Caco-2 (cell line): ENCODE results near the gene PTOV1. TPM values are rescaled to one million over a fixed set of nuclear protein-coding genes. Genes with fewer than 3 reads are reported as not detected.
A peak's percentile ranks its signal among the peaks of the same experiment; 100 is the strongest.

ENCODE experiments used
- BruUV-seq: library from RNA; stranded (reverse); fragments of 400-500 nt; replicated peaks from 2 replicates; lab custom pipeline; 2021; lab: Mats Ljungman, UMichigan
- CTCF ChIA-PET: fragments of 300-600 bp; sonication (Branson Sonifier 250); formaldehyde crosslinking; loops from one replicate; lab custom pipeline; 2022; ENCODE audit warnings: antibody characterized with exemption; lab: Charles Lee
- POLR2A ChIA-PET: fragments of 300-600 bp; sonication (Branson Sonifier 250); formaldehyde crosslinking; loops from one replicate; lab custom pipeline; 2022; ENCODE audit warnings: antibody characterized with exemption; lab: Charles Lee
- DNase-seq, 2 experiments: peaks; one replicate each; pipeline versions ENCODE4 v3.0.0 to v3.0.0-alpha.2; 2020 to 2022
- H3K27me3 ChIP-seq: replicated peaks from 2 replicates; pipeline ENCODE4 v1.6.0; 2011; ENCODE audit warnings: low read length; ENCODE audit not compliant: control insufficient read depth, insufficient read depth
- H3K36me3 ChIP-seq: 2 replicates; pipeline ENCODE4 v1.5.1; 2011; ENCODE audit warnings: low read length; ENCODE audit not compliant: control insufficient read depth, insufficient read depth
- H3K4me1 ChIP-seq: fragments of 250-450 bp; sonication (Bioruptor Pico); 2 replicates; pipeline ENCODE4 v1.5.1; 2020; ENCODE audit warnings: mild to moderate bottlenecking
- H3K4me3 ChIP-seq: 2 replicates; pipeline ENCODE4 v1.5.1; 2011; ENCODE audit warnings: low read depth, mild to moderate bottlenecking, control low read depth, low read length
- H3K9me3 ChIP-seq: fragments of 250-450 bp; sonication (Bioruptor Pico); 2 replicates; pipeline ENCODE4 v1.5.1; 2020; ENCODE audit warnings: mild to moderate bottlenecking, moderate library complexity
- H3K27ac Mint-ChIP-seq: one replicate; pipeline ENCODE4 v1.8.0; 2022; ENCODE audit warnings: mixed read lengths; ENCODE audit not compliant: unreplicated experiment
- H3K27me3 Mint-ChIP-seq: one replicate; pipeline ENCODE4 v1.8.0; 2022; ENCODE audit warnings: mixed read lengths; ENCODE audit not compliant: insufficient read depth, unreplicated experiment
- H3K36me3 Mint-ChIP-seq: one replicate; pipeline ENCODE4 v1.8.0; 2022; ENCODE audit warnings: mild to moderate bottlenecking, mixed read lengths; ENCODE audit not compliant: insufficient read depth, unreplicated experiment
- H3K4me1 Mint-ChIP-seq: one replicate; pipeline ENCODE4 v1.8.0; 2022; ENCODE audit warnings: low read depth, mixed read lengths; ENCODE audit not compliant: unreplicated experiment
- H3K4me3 Mint-ChIP-seq: one replicate; pipeline ENCODE4 v1.8.0; 2022; ENCODE audit warnings: mild to moderate bottlenecking, moderate library complexity, mixed read lengths; ENCODE audit not compliant: unreplicated experiment
- H3K9me3 Mint-ChIP-seq: one replicate; pipeline ENCODE4 v1.8.0; 2022; ENCODE audit warnings: mixed read lengths; ENCODE audit not compliant: unreplicated experiment
- intact Hi-C: fragments of 100-400 bp; cut with micrococcal nuclease; formaldehyde crosslinking; loops from one replicate; pipeline ENCODE4 v1.10.0; 2022; ENCODE audit not compliant: unreplicated experiment
- total RNA-seq: library from RNA; stranded (reverse); gene quantifications from 2 replicates; pipeline ENCODE4 v1.2.3, GENCODE V29; 2022
- TF ChIP-seq, protein P1 (sequence below), 2 experiments: fragments of 200-600 bp in 1 of 2; IDR thresholded peaks; 1 replicate in 1 of 2; 2 replicates in 1 of 2; pipeline versions ENCODE4 v1.5.1 to v1.8.0; 2011 to 2022; ENCODE audit warnings: antibody characterized with exemption in 1 of 2, control low read depth in 1 of 2, inconsistent platforms in 1 of 2, low read depth in 1 of 2, low read length in 1 of 2, mild to moderate bottlenecking in 1 of 2, moderate library complexity in 1 of 2; ENCODE audit not compliant: insufficient read depth in 1 of 2, severe bottlenecking in 1 of 2, unreplicated experiment in 1 of 2

The PTOV1 gene
- total RNA-seq, 1 experiment from 2014 or later: 209 TPM

DNA sequence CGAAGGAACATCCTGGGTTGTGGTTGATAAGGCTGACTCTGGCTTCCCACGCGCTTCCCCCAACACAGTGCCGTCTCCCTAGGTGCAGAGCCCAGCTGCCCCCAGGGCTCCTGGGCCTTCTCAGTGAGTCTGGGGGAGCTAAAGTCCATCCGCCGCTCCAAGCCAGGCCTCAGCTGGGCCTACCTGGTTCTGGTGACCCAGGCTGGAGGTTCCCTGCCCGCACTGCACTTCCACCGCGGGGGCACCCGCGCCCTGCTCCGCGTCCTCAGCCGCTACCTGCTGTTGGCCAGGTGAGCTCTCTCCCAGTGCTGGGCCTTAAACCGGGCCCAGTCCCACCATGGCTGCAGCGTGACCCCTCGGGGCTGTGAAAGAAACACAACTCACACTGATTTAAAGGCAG, 30.2 kb downstream of the PTOV1 start:
- no TSS peak for BruUV-seq
- no peak for DNase-seq
- no peaks in the 10 kb centered on the region for H3K27me3 Mint-ChIP-seq

DNA sequence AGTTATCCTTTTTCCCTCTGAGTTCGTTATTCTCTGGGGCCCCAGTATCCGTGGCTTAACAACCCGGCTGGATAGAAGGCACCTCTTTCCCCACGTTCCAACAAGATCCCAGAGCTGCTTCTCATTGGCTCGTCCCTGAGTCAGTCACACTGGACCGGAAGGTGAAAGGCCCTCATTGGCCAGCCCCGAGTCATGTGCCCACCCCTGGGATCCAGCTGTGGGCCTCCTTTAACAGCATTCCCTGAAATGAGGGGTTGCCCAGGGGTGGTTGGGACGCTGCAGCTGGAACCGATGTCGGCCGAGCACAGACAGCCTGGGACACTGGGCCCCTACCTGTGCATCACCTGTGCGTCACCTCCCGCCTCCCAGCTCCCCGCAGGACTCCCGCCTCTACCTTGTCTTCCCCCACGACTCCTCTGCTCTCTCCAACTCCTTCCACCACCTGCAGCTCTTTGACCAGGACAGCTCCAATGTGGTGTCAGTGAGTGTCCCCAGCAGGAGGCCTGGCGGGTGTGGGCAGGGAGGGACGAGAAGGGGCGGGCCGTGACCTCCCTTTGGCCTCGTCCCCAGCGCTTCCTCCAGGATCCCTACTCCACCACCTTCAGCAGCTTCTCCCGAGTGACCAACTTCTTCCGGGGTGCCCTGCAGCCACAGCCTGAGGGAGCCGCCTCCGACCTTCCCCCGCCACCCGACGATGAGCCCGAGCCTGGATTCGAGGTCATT, 30.9 kb downstream of the PTOV1 start:
- H3K9me3 Mint-ChIP-seq: no peaks in the 10 kb centered on the region
- peaks cover 21% of the 10 kb centered on the region for H3K36me3 Mint-ChIP-seq
- H3K4me1 ChIP-seq: peaks cover 9% of the 10 kb centered on the region; the same call in 1 of the 2 replicates
- H3K4me3 Mint-ChIP-seq: no peak overlapping the region
- intact Hi-C loops: no loop called here
- H3K27me3 Mint-ChIP-seq: no peaks in the 10 kb centered on the region
- H3K27ac Mint-ChIP-seq: no peak overlapping the region
- ChIA-PET POLR2A (no interaction called here), CTCF (no interaction called here)
- no TSS peak for BruUV-seq
- peaks cover 13% of the 10 kb centered on the region for H3K36me3 ChIP-seq
- no peaks in the 10 kb centered on the region for H3K4me1 Mint-ChIP-seq
- peak; percentile 48 to 65 for DNase-seq
- H3K4me3 ChIP-seq: no peak overlapping the region
- no peaks in the 10 kb centered on the region for H3K27me3 ChIP-seq
- TF ChIP-seq, protein P1, sequence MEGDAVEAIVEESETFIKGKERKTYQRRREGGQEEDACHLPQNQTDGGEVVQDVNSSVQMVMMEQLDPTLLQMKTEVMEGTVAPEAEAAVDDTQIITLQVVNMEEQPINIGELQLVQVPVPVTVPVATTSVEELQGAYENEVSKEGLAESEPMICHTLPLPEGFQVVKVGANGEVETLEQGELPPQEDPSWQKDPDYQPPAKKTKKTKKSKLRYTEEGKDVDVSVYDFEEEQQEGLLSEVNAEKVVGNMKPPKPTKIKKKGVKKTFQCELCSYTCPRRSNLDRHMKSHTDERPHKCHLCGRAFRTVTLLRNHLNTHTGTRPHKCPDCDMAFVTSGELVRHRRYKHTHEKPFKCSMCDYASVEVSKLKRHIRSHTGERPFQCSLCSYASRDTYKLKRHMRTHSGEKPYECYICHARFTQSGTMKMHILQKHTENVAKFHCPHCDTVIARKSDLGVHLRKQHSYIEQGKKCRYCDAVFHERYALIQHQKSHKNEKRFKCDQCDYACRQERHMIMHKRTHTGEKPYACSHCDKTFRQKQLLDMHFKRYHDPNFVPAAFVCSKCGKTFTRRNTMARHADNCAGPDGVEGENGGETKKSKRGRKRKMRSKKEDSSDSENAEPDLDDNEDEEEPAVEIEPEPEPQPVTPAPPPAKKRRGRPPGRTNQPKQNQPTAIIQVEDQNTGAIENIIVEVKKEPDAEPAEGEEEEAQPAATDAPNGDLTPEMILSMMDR (IDR thresholded peaks at IDR 0.05; ENCODE audit: insufficient read depth in 1 of 2, low read depth in 1 of 2, low read length in 1 of 2, severe bottlenecking in 1 of 2, unreplicated experiment in 1 of 2): no peak
- 0 out of 2 replicates have a peak, but pooled peaks cover 4% of the 10 kb centered on the region for H3K9me3 ChIP-seq

More for the DNA sequence above, 30.2 kb downstream of the PTOV1 start:
- Mint-ChIP-seq H3K9me3 (no peaks in the 10 kb centered on the region), H3K27ac (no peak overlapping the region), H3K4me3 (no peak overlapping the region), H3K36me3 (peaks cover 17% of the 10 kb centered on the region), H3K4me1 (no peaks in the 10 kb centered on the region)
- 0 out of 2 replicates have a peak, but pooled peaks cover 4% of the 10 kb centered on the region for H3K9me3 ChIP-seq
- peaks cover 9% of the 10 kb centered on the region; the same call in 1 of the 2 replicates for H3K4me1 ChIP-seq
- no peak overlapping the region for H3K4me3 ChIP-seq
- ChIA-PET POLR2A (no interaction called here), CTCF (no interaction called here)
- TF ChIP-seq, protein P1 (IDR thresholded peaks at IDR 0.05; ENCODE audit: insufficient read depth in 1 of 2, low read depth in 1 of 2, low read length in 1 of 2, severe bottlenecking in 1 of 2, unreplicated experiment in 1 of 2): no peak
- intact Hi-C loops: no loop called here
- peaks cover 13% of the 10 kb centered on the region for H3K36me3 ChIP-seq
- no peaks in the 10 kb centered on the region for H3K27me3 ChIP-seq

DNA sequence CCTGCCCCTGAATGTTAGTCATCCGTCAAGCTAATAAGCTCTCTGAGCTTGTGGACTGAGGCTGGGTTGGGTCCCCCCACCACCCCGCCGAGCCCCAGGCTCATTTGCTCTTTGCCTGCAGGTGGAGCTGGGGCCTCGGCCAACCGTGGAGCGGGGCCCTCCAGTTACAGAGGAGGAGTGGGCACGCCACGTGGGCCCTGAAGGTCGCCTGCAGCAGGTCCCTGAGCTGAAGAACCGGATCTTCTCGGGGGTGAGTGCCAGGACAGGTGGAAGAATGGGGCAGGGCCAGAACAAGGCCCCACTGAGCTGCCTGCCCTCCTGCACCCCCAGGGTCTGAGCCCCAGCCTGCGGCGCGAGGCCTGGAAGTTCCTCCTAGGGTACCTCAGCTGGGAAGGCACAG, 31.7 kb downstream of the PTOV1 start:
- Histone ChIP-seq H3K4me1 (peaks cover 9% of the 10 kb centered on the region; the same call in 1 of the 2 replicates), H3K4me3 (no peak overlapping the region), H3K9me3 (0 out of 2 replicates have a peak, but pooled peaks cover 4% of the 10 kb centered on the region), H3K27me3 (no peaks in the 10 kb centered on the region), H3K36me3 (peaks cover 13% of the 10 kb centered on the region)
- H3K27me3 Mint-ChIP-seq: no peaks in the 10 kb centered on the region
- ChIA-PET CTCF (interaction anchor here (0.6 kb wide), 1 partner anchor 22 kb away, joined by 3 read pairs; no protein-coding TSS in a partner anchor), POLR2A (no interaction called here)
- intact Hi-C loops: no loop called here
- no peaks in the 10 kb centered on the region for H3K4me1 Mint-ChIP-seq
- DNase-seq: peak in 1 of 2 experiments; percentile 34
- H3K4me3 Mint-ChIP-seq: no peak overlapping the region
- TF ChIP-seq, protein P1 (IDR thresholded peaks at IDR 0.05; ENCODE audit: insufficient read depth in 1 of 2, low read depth in 1 of 2, low read length in 1 of 2, severe bottlenecking in 1 of 2, unreplicated experiment in 1 of 2): no peak
- peaks cover 23% of the 10 kb centered on the region for H3K36me3 Mint-ChIP-seq
- H3K27ac Mint-ChIP-seq: no peak overlapping the region
- H3K9me3 Mint-ChIP-seq: no peaks in the 10 kb centered on the region
- BruUV-seq: no TSS peak
